AG04449 (cell line): Measurements from ENCODE around the gene PROSER1.

Experiments used
- CTCF ChIA-PET: fragments of 350-600 bp; formaldehyde crosslinking; extraction: SDS; loops from one replicate; lab custom pipeline; 2021; ENCODE audit warnings: antibody characterized with exemption; lab: Yijun Ruan, JAX
- POLR2A ChIA-PET: fragments of 400-600, 350-600 bp; formaldehyde crosslinking; extraction: SDS; loops from one replicate; lab custom pipeline; 2020; ENCODE audit warnings: antibody characterized with exemption, inconsistent platforms; lab: Yijun Ruan, JAX
- DNase-seq: peaks from one replicate; pipeline ENCODE4 v3.0.0-alpha.2; 2010; ENCODE audit warnings: low read depth, low spot score
- H3K4me3 ChIP-seq: 2 replicates; pipeline ENCODE4 v1.5.1; 2011; ENCODE audit warnings: low read depth, mild to moderate bottlenecking, control low read depth, low read length
- CTCF ChIP-seq: IDR thresholded peaks from one replicate; pipeline ENCODE4 v1.5.1; 2011; ENCODE audit warnings: mild to moderate bottlenecking, moderate library complexity, low read length, control low read depth, inconsistent platforms; ENCODE audit not compliant: insufficient read depth; ENCODE audit errors: missing control alignments

PROSER1 gene

GRCh38 chr13:39023761-39024160, 14.1 kb downstream of the PROSER1 start:
- DNase-seq: no peak
- ChIA-PET CTCF (no interaction called here), POLR2A (no interaction called here)
- no peak overlapping the region for H3K4me3 ChIP-seq
- TF ChIP-seq CTCF: no peak

- no peak for TF ChIP-seq CTCF
- peak; percentile 7 for DNase-seq
- H3K4me3 ChIP-seq: no peak overlapping the region
- ChIA-PET CTCF (no interaction called here), POLR2A (no interaction called here)
Observed at GRCh38 chr13:39023316-39023715, 14.6 kb downstream of the PROSER1 start.

DNA sequence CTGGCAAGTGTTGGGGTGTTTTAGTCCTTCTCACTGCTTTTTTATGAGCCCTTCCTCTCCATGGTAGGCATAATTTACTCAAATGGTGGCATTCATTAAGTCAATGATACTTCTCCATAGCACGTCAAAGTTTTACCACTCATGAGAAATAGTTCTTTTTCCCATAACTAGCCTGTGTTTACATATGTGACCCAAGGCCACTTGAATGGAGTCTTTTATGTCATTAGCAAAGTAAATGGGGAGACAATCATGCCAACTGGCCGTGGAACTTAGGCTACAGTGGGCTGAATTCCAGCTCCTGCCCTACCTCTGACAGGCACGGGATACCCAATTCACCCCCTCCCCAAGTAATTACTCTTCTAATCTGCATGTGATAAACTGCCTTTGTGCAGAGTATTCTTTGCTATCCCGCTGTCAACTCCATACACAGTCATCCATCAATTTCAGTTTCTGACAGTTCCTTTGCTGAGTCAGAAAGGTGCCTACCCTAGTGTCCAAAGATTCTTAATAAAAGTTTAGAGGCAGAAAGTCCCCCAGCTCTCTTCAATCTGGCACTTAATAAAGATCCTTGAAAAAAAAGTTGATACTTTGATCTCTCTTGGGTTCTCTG, 16.9 kb downstream of the PROSER1 start:
- ChIA-PET POLR2A (no interaction called here), CTCF (no interaction called here)
- no peak for TF ChIP-seq CTCF
- DNase-seq: no peak
- H3K4me3 ChIP-seq: no peak overlapping the region

DNA sequence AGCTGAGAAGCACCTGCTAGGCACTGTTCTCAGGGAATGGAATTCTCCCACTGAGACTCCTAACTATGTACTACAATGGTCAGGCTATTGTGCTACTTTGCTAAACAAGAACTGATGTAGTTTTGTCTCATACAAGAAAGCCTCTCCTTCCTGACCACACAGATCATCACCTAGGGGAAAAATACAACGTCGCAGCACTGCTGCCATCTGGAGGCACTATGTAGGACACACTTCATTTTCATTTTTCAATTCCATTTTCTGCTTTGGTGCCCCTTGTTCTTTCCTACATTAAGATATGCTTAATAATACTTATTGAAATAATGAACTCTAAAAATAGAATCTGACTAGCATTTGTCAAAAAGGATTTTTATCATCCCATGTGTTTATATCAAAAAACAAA, 21.1 kb downstream of the PROSER1 start:
- ChIA-PET POLR2A (no interaction called here), CTCF (interaction anchor here (0.6 kb wide), 2 partner anchors 11 to 629 kb away, joined by 3 read pairs; no protein-coding TSS in a partner anchor)
- H3K4me3 ChIP-seq: no peak overlapping the region
- no peak for DNase-seq
- TF ChIP-seq CTCF: peak; percentile 42

GRCh38 chr13:39016087-39016486, 21.8 kb downstream of the PROSER1 start:
- DNase-seq: no peak
- ChIA-PET POLR2A (no interaction called here), CTCF (no interaction called here)
- no peak overlapping the region for H3K4me3 ChIP-seq
- no peak for TF ChIP-seq CTCF

GRCh38 chr13:39013462-39013861, 24.4 kb downstream of the PROSER1 start:
- H3K4me3 ChIP-seq: no peak overlapping the region
- no peak for DNase-seq
- ChIA-PET POLR2A (no interaction called here), CTCF (no interaction called here)
- no peak for TF ChIP-seq CTCF
